H9 (cell line): ENCODE data around the gene MSH4. TPM values are rescaled to one million over a fixed set of nuclear protein-coding genes. Genes with fewer than 3 reads are reported as not detected.

Source experiments
- DNase-seq: peaks from one replicate; pipeline ENCODE4 v3.0.0-alpha.2; 2017
- H2AFZ ChIP-seq: one replicate; pipeline ENCODE4 v1.6.1; 2013; ENCODE audit warnings: mild to moderate bottlenecking, low read length, control low read depth, moderate library complexity
- H2AK5ac ChIP-seq: 2 replicates; pipeline ENCODE4 v1.6.1; 2013; ENCODE audit warnings: low read length, control low read depth, mixed read lengths; ENCODE audit not compliant: insufficient read length
- H2BK120ac ChIP-seq: one replicate; pipeline ENCODE4 v1.6.1; 2013; ENCODE audit warnings: low read depth, mild to moderate bottlenecking, low read length, control low read depth, inconsistent platforms; ENCODE audit not compliant: poor library complexity, severe bottlenecking
- H2BK12ac ChIP-seq: 2 replicates; pipeline ENCODE4 v1.6.1; 2013; ENCODE audit warnings: low read length, control low read depth, mixed read lengths, low read depth; ENCODE audit not compliant: insufficient read length
- H2BK15ac ChIP-seq: 2 replicates; pipeline ENCODE4 v1.6.1; 2013; ENCODE audit warnings: low read depth, low read length, control low read depth
- H2BK20ac ChIP-seq: one replicate; pipeline ENCODE4 v1.6.1; 2013; ENCODE audit warnings: low read depth, mild to moderate bottlenecking, low read length, control low read depth, inconsistent platforms; ENCODE audit not compliant: poor library complexity, severe bottlenecking
- H2BK5ac ChIP-seq: 2 replicates; pipeline ENCODE4 v1.6.1; 2013; ENCODE audit warnings: low read length, control low read depth, mixed read lengths; ENCODE audit not compliant: insufficient read length
- H3K14ac ChIP-seq: 2 replicates; pipeline ENCODE4 v1.6.1; 2013; ENCODE audit warnings: low read length, control low read depth; ENCODE audit not compliant: insufficient read depth
- H3K18ac ChIP-seq: 2 replicates; pipeline ENCODE4 v1.6.1; 2013; ENCODE audit warnings: low read depth, mild to moderate bottlenecking, mixed read lengths, low read length, control low read depth; ENCODE audit not compliant: insufficient read length
- H3K23ac ChIP-seq: 2 replicates; pipeline ENCODE4 v1.6.1; 2013; ENCODE audit warnings: low read length, control low read depth, mixed read lengths, low read depth; ENCODE audit not compliant: insufficient read length
- H3K23me2 ChIP-seq: 2 replicates; pipeline ENCODE4 v1.6.1; 2013; ENCODE audit warnings: low read depth, mild to moderate bottlenecking, mixed read lengths, low read length, control low read depth; ENCODE audit not compliant: insufficient read length, poor library complexity, severe bottlenecking
- H3K27ac ChIP-seq: 2 replicates; pipeline ENCODE4 v1.5.1; 2013; ENCODE audit warnings: low read length, control low read depth, mixed read lengths, low read depth; ENCODE audit not compliant: insufficient read length
- H3K27me3 ChIP-seq: 2 replicates; pipeline ENCODE4 v1.6.1; 2013; ENCODE audit warnings: low read length, control low read depth, inconsistent platforms; ENCODE audit not compliant: insufficient read depth
- H3K4ac ChIP-seq: 2 replicates; pipeline ENCODE4 v1.6.1; 2013; ENCODE audit warnings: low read depth, mild to moderate bottlenecking, control low read depth, inconsistent platforms, low read length, moderate library complexity
- H3K4me1 ChIP-seq: 2 replicates; pipeline ENCODE4 v1.6.1; 2013; ENCODE audit warnings: low read length, control low read depth, inconsistent platforms; ENCODE audit not compliant: insufficient read depth
- H3K4me2 ChIP-seq: 2 replicates; pipeline ENCODE4 v1.6.1; 2013; ENCODE audit warnings: low read length, control low read depth, mixed read lengths; ENCODE audit not compliant: insufficient read length, insufficient read depth
- H3K56ac ChIP-seq: 2 replicates; pipeline ENCODE4 v1.6.1; 2013; ENCODE audit warnings: low read depth, mild to moderate bottlenecking, mixed read lengths, low read length, control low read depth; ENCODE audit not compliant: insufficient read length
- H3K79me1 ChIP-seq: 2 replicates; pipeline ENCODE4 v1.6.1; 2013; ENCODE audit warnings: low read depth, mild to moderate bottlenecking, moderate library complexity, low read length, control low read depth, inconsistent platforms; ENCODE audit not compliant: insufficient read depth, poor library complexity, severe bottlenecking
- H3K79me2 ChIP-seq: 2 replicates; pipeline ENCODE4 v1.6.1; 2013; ENCODE audit warnings: low read length, control low read depth, inconsistent platforms; ENCODE audit not compliant: insufficient read depth
- H3K9ac ChIP-seq: 2 replicates; pipeline ENCODE4 v1.6.1; 2013; ENCODE audit warnings: low read length, control low read depth, mixed read lengths; ENCODE audit not compliant: insufficient read length; ENCODE audit errors: extremely low read depth
- H3K9me3 ChIP-seq: one replicate; pipeline ENCODE4 v1.6.1; 2013; ENCODE audit warnings: low read depth, low read length, inconsistent platforms; ENCODE audit not compliant: control insufficient read depth
- H3T11ph ChIP-seq: one replicate; pipeline ENCODE4 v1.6.1; 2013; ENCODE audit warnings: mild to moderate bottlenecking, low read length, control low read depth, inconsistent platforms
- H4K20me1 ChIP-seq: one replicate; pipeline ENCODE4 v1.6.1; 2013; ENCODE audit not compliant: control insufficient read depth, insufficient read length, insufficient read depth
- H4K5ac ChIP-seq: 2 replicates; pipeline ENCODE4 v1.6.1; 2013; ENCODE audit warnings: low read depth, mild to moderate bottlenecking, mixed read lengths, low read length, control low read depth; ENCODE audit not compliant: insufficient read length
- H4K8ac ChIP-seq: replicated peaks from 2 replicates; pipeline ENCODE4 v1.6.1; 2013; ENCODE audit warnings: low read length, control low read depth, mixed read lengths, low read depth; ENCODE audit not compliant: insufficient read length
- H4K91ac ChIP-seq: 2 replicates; pipeline ENCODE4 v1.6.1; 2013; ENCODE audit warnings: low read depth, mild to moderate bottlenecking, moderate library complexity, mixed read lengths, low read length, control low read depth; ENCODE audit not compliant: insufficient read length
- H3K27ac Mint-ChIP-seq, 3 experiments: 2 replicates in 2 of 3; 3 replicates in 1 of 3; pipeline ENCODE4 v1.8.0; 2020 to 2021; ENCODE audit warnings: mixed read lengths in 3 of 3, mild to moderate bottlenecking in 1 of 3, moderate library complexity in 1 of 3
- H3K27me3 Mint-ChIP-seq: 2 replicates; pipeline ENCODE4 v1.8.0; 2021; ENCODE audit warnings: low read depth, mild to moderate bottlenecking, moderate library complexity, mixed read lengths
- H3K36me3 Mint-ChIP-seq, 3 experiments: 2 replicates in 2 of 3; 3 replicates in 1 of 3; pipeline ENCODE4 v1.8.0; 2020 to 2021; ENCODE audit warnings: low read depth in 3 of 3, mixed read lengths in 3 of 3; ENCODE audit not compliant: insufficient read depth in 1 of 3
- H3K4me1 Mint-ChIP-seq, 2 experiments: 2 replicates each; pipeline ENCODE4 v1.8.0; 2020; ENCODE audit warnings: mixed read lengths in 2 of 2
- H3K4me3 Mint-ChIP-seq, 2 experiments: 2 replicates in 1 of 2; 3 replicates in 1 of 2; pipeline ENCODE4 v1.8.0; 2020 to 2021; ENCODE audit warnings: mild to moderate bottlenecking in 2 of 2, mixed read lengths in 2 of 2, moderate library complexity in 1 of 2
- H3K9me3 Mint-ChIP-seq, 2 experiments: 2 replicates in 1 of 2; 3 replicates in 1 of 2; pipeline ENCODE4 v1.8.0; 2020; ENCODE audit warnings: mild to moderate bottlenecking in 2 of 2, mixed read lengths in 2 of 2, moderate library complexity in 1 of 2
- CTCF ChIP-seq: fragments of 200-600 bp; sonication (generic); conservative IDR thresholded peaks from 3 replicates; pipeline ENCODE4 v1.8.0; 2021; ENCODE audit warnings: antibody characterized with exemption, mild to moderate bottlenecking
- WGBS: extraction: QIAGEN DNeasy Blood & Tissue Kit; methylation state at CpG from one replicate; pipeline ENCODE4 v1.1.7; 2013; ENCODE audit warnings: missing lambda C conversion rate, low lambda C conversion rate, mixed read lengths; ENCODE audit not compliant: insufficient read length; ENCODE audit errors: extremely low coverage; 5-methylcytosine and 5-hydroxymethylcytosine counted together
- total RNA-seq: library from RNA; stranded (reverse); gene quantifications from 2 replicates; pipeline ENCODE4 v1.2.1, GENCODE V29; 2021

MSH4 gene
- total RNA-seq, 1 experiment from 2014 or later, result 0.63 TPM

GRCh38 chr1:75791022-75791421 lies 5.7 kb upstream of the MSH4 start:
- H3K4me2 ChIP-seq, result peak overlapping the region; percentile 41
- H4K20me1 ChIP-seq, result no peaks in the 10 kb centered on the region
- no CpG with 5 or more reads among the region's 1 CpG for WGBS

More at GRCh38 chr1:75791022-75791421, 5.7 kb upstream of the MSH4 start:
- Mint-ChIP-seq H3K4me3 (peak overlapping the region; percentile 47 to 98), H3K27ac (peak overlapping the region; percentile 46 to 91 (median 81); a peak in 5 of 7 replicates), H3K9me3 (no peaks in the 10 kb centered on the region), H3K4me1 (peaks cover 32 to 35% of the 10 kb centered on the region in 2 experiments), H3K36me3 (peaks cover 77 to 98% (median 90%) of the 10 kb centered on the region in 3 experiments), H3K27me3 (no peaks in the 10 kb centered on the region)
- H3K23me2 ChIP-seq, result peaks cover 5% of the 10 kb centered on the region
- no peak overlapping the region for H3K4ac ChIP-seq
- no peak overlapping the region for H4K8ac ChIP-seq
- DNase-seq, result no peak
- H3K14ac ChIP-seq, result no peak overlapping the region
- no peaks in the 10 kb centered on the region for H3K79me1 ChIP-seq
- no peaks in the 10 kb centered on the region for H3K27me3 ChIP-seq
- no peaks in the 10 kb centered on the region for H3K9me3 ChIP-seq
- no peak overlapping the region for H2AK5ac ChIP-seq
- no peak overlapping the region for H4K5ac ChIP-seq
- peaks cover 28% of the 10 kb centered on the region; the same call in 1 of the 2 replicates for H3K79me2 ChIP-seq
- H3K18ac ChIP-seq, result no peak overlapping the region
- no peak for TF ChIP-seq CTCF
- H3K27ac ChIP-seq, result no peak overlapping the region
- no peaks in the 10 kb centered on the region for H3K4me1 ChIP-seq
- no peak overlapping the region for H3K23ac ChIP-seq
- H2BK12ac ChIP-seq, result no peak overlapping the region
- no peak overlapping the region for H3K9ac ChIP-seq
- no peak overlapping the region for H2BK120ac ChIP-seq
- no peak overlapping the region for H2BK5ac ChIP-seq
- no peak overlapping the region for H3K56ac ChIP-seq
- H2AFZ ChIP-seq, result no peak overlapping the region
- H2BK20ac ChIP-seq, result no peak overlapping the region
- no peak overlapping the region for H2BK15ac ChIP-seq
- H3T11ph ChIP-seq, result no peak overlapping the region
- no peak overlapping the region for H4K91ac ChIP-seq
